WTC11 (cell line): ENCODE measurements around the gene JADE3. TPM values are rescaled to one million over a fixed set of nuclear protein-coding genes. Genes with fewer than 3 reads are reported as not detected.

Experiments used
- ATAC-seq: fragments of 200-7000 bp; cut with Tn5 transposase; 2 replicates; pipeline ENCODE4 v1.10.0; 2021; ENCODE audit warnings: mild to moderate bottlenecking, moderate library complexity
- CTCF ChIA-PET: fragments of 300-600 bp; sonication (Branson Sonifier 250); formaldehyde crosslinking; loops from one replicate; lab custom pipeline; 2021; ENCODE audit warnings: antibody characterized with exemption; lab: Charles Lee
- POLR2A ChIA-PET: fragments of 350-600 bp; sonication (Branson Sonifier 250); formaldehyde crosslinking; loops from one replicate; lab custom pipeline; 2021; ENCODE audit warnings: antibody characterized with exemption; lab: Charles Lee
- DNase-seq: peaks from one replicate; pipeline ENCODE4 v3.0.0; 2021; ENCODE audit warnings: low spot score
- H3K27ac Mint-ChIP-seq: 2 replicates; pipeline ENCODE4 v1.8.0; 2021; ENCODE audit warnings: mixed read lengths
- H3K27me3 Mint-ChIP-seq: 2 replicates; pipeline ENCODE4 v1.8.0; 2021; ENCODE audit warnings: low read depth, mild to moderate bottlenecking, moderate library complexity, mixed read lengths
- H3K36me3 Mint-ChIP-seq: 2 replicates; pipeline ENCODE4 v1.8.0; 2021; ENCODE audit warnings: mixed read lengths
- H3K4me1 Mint-ChIP-seq: 2 replicates; pipeline ENCODE4 v1.8.0; 2022; ENCODE audit warnings: mixed read lengths
- H3K4me3 Mint-ChIP-seq: 2 replicates; pipeline ENCODE4 v1.8.0; 2021; ENCODE audit warnings: mild to moderate bottlenecking, moderate library complexity, mixed read lengths
- H3K9me3 Mint-ChIP-seq: 2 replicates; pipeline ENCODE4 v1.8.0; 2021; ENCODE audit warnings: mixed read lengths
- ATF2 ChIP-seq: sonication (generic); formaldehyde crosslinking; IDR thresholded peaks from 2 replicates; pipeline ENCODE4 v1.8.1; 2022; ENCODE audit warnings: low read depth, missing genetic modification reagents, borderline replicate concordance
- ATF3 ChIP-seq: sonication (generic); formaldehyde crosslinking; conservative IDR thresholded peaks from 2 replicates; pipeline ENCODE4 v1.8.1; 2022; ENCODE audit warnings: mild to moderate bottlenecking, missing genetic modification reagents
- CREB1 ChIP-seq: sonication (generic); formaldehyde crosslinking; IDR thresholded peaks from 2 replicates; pipeline ENCODE4 v1.8.0; 2023; ENCODE audit warnings: mild to moderate bottlenecking, missing genetic modification reagents
- CTCF ChIP-seq: fragments of 200-600 bp; IDR thresholded peaks from 2 replicates; pipeline ENCODE4 v1.8.0; 2022; ENCODE audit warnings: antibody characterized with exemption
- E2F1 ChIP-seq: sonication (generic); formaldehyde crosslinking; IDR thresholded peaks from 2 replicates; pipeline ENCODE4 v1.8.0; 2022; ENCODE audit warnings: mild to moderate bottlenecking, missing genetic modification reagents
- E2F5 ChIP-seq: sonication (generic); formaldehyde crosslinking; IDR thresholded peaks from 2 replicates; pipeline ENCODE4 v1.8.1; 2022; ENCODE audit warnings: mild to moderate bottlenecking, moderate library complexity, missing genetic modification reagents
- ELF4 ChIP-seq: sonication (generic); formaldehyde crosslinking; IDR thresholded peaks from 2 replicates; pipeline ENCODE4 v1.8.1; 2022; ENCODE audit warnings: low read depth, mild to moderate bottlenecking, moderate library complexity, missing genetic modification reagents
- FOXP1 ChIP-seq: sonication (generic); formaldehyde crosslinking; IDR thresholded peaks from 2 replicates; pipeline ENCODE4 v1.8.0; 2022; ENCODE audit warnings: missing genetic modification reagents, mild to moderate bottlenecking, moderate library complexity, borderline replicate concordance
- JUN ChIP-seq: sonication (generic); formaldehyde crosslinking; IDR thresholded peaks from 2 replicates; pipeline ENCODE4 v1.8.0; 2023; ENCODE audit warnings: mild to moderate bottlenecking, missing genetic modification reagents
- MAX ChIP-seq: sonication (generic); formaldehyde crosslinking; IDR thresholded peaks from 2 replicates; pipeline ENCODE4 v1.8.0; 2022; ENCODE audit warnings: mild to moderate bottlenecking, missing genetic modification reagents
- NFATC4 ChIP-seq: fragments of 250-450 bp; sonication (Bioruptor Pico); IDR thresholded peaks from 2 replicates; pipeline ENCODE4 v1.9.0; 2021; ENCODE audit warnings: mild to moderate bottlenecking
- NR1H2 ChIP-seq: sonication (generic); formaldehyde crosslinking; IDR thresholded peaks from 2 replicates; pipeline ENCODE4 v1.9.0; 2021; ENCODE audit warnings: mild to moderate bottlenecking, moderate library complexity, missing genetic modification reagents
- NR3C1 ChIP-seq: sonication (generic); formaldehyde crosslinking; conservative IDR thresholded peaks from 2 replicates; pipeline ENCODE4 v1.8.1; 2023; ENCODE audit warnings: low read depth, mild to moderate bottlenecking, missing genetic modification reagents
- RELA ChIP-seq: sonication (generic); formaldehyde crosslinking; IDR thresholded peaks from 2 replicates; pipeline ENCODE4 v1.8.1; 2022; ENCODE audit warnings: missing genetic modification reagents, mild to moderate bottlenecking, borderline replicate concordance
- RORB ChIP-seq: fragments of 250-450 bp; sonication (Bioruptor Pico); IDR thresholded peaks from 2 replicates; pipeline ENCODE4 v1.9.0; 2021; ENCODE audit warnings: mild to moderate bottlenecking
- SOX15 ChIP-seq: fragments of 250-450 bp; sonication (Bioruptor Pico); IDR thresholded peaks from 2 replicates; pipeline ENCODE4 v1.9.0; 2021; ENCODE audit warnings: mild to moderate bottlenecking
- TCF7 ChIP-seq: sonication (generic); formaldehyde crosslinking; IDR thresholded peaks from 2 replicates; pipeline ENCODE4 v1.8.0; 2022; ENCODE audit warnings: mild to moderate bottlenecking, low read depth, missing genetic modification reagents, moderate library complexity
- TEAD4 ChIP-seq: sonication (generic); formaldehyde crosslinking; IDR thresholded peaks from 2 replicates; pipeline ENCODE4 v1.8.0; 2022; ENCODE audit warnings: mild to moderate bottlenecking, missing genetic modification reagents
- ZNF121 ChIP-seq: sonication (generic); formaldehyde crosslinking; IDR thresholded peaks from 2 replicates; pipeline ENCODE4 v1.8.0; 2023; ENCODE audit warnings: missing genetic modification reagents
- ZNF219 ChIP-seq: sonication (generic); formaldehyde crosslinking; IDR thresholded peaks from 2 replicates; pipeline ENCODE4 v1.8.0; 2023; ENCODE audit warnings: missing genetic modification reagents, mild to moderate bottlenecking, borderline replicate concordance
- ZNF263 ChIP-seq: sonication (generic); formaldehyde crosslinking; IDR thresholded peaks from 2 replicates; pipeline ENCODE4 v1.8.1; 2022; ENCODE audit warnings: low read depth, mild to moderate bottlenecking, moderate library complexity, missing genetic modification reagents
- ZNF396 ChIP-seq: fragments of 250-450 bp; sonication (Bioruptor Pico); IDR thresholded peaks from 2 replicates; pipeline ENCODE4 v1.8.0; 2021; ENCODE audit warnings: mild to moderate bottlenecking, moderate library complexity, borderline replicate concordance
- ZNF416 ChIP-seq: fragments of 250-450 bp; sonication (Bioruptor Pico); IDR thresholded peaks from 2 replicates; pipeline ENCODE4 v1.9.0; 2021; ENCODE audit warnings: mild to moderate bottlenecking, inconsistent platforms
- total RNA-seq: library from RNA; stranded (reverse); gene quantifications from 3 replicates; pipeline ENCODE4 v1.2.3, GENCODE V29; 2021

JADE3 gene
- total RNA-seq, 1 experiment from 2014 or later = 19.2 TPM

GRCh38 chrX:46994096-46994495 lies 81.9 kb downstream of the JADE3 start:
- DNase-seq (no peak), ATAC-seq (no peak)
- no peak overlapping the region for H3K27ac Mint-ChIP-seq
- peaks cover 31% of the 10 kb centered on the region for H3K4me1 Mint-ChIP-seq
- H3K4me3 Mint-ChIP-seq = no peak overlapping the region
- no peaks in the 10 kb centered on the region for H3K9me3 Mint-ChIP-seq
- CTCF ChIA-PET = no interaction called here
- TF ChIP-seq ZNF121 (CRISPR knock-in tag) (no peak), RORB (CRISPR knock-in tag) (no peak), NR3C1 (CRISPR knock-in tag) (no peak), NFATC4 (CRISPR knock-in tag) (no peak), CREB1 (CRISPR knock-in tag) (no peak), E2F1 (CRISPR knock-in tag) (no peak), ELF4 (CRISPR knock-in tag) (no peak), SOX15 (no peak), ZNF416 (CRISPR knock-in tag) (no peak), ZNF396 (CRISPR knock-in tag) (no peak), FOXP1 (CRISPR knock-in tag) (no peak), NR1H2 (CRISPR knock-in tag) (no peak)
- no peaks in the 10 kb centered on the region for H3K27me3 Mint-ChIP-seq
- POLR2A ChIA-PET = no interaction called here
- peaks cover 24% of the 10 kb centered on the region for H3K36me3 Mint-ChIP-seq

- no peaks in the 10 kb centered on the region for H3K9me3 Mint-ChIP-seq
- TF ChIP-seq RELA (CRISPR knock-in tag) = no peak
- ATAC-seq (no peak), DNase-seq (no peak)
- ChIA-PET POLR2A (no interaction called here), CTCF (no interaction called here)
- H3K4me3 Mint-ChIP-seq = no peak overlapping the region
- H3K27me3 Mint-ChIP-seq = no peaks in the 10 kb centered on the region
- H3K27ac Mint-ChIP-seq = no peak overlapping the region
- no peaks in the 10 kb centered on the region for H3K4me1 Mint-ChIP-seq
- H3K36me3 Mint-ChIP-seq = no peaks in the 10 kb centered on the region
Measured at GRCh38 chrX:47012131-47012530, 99.9 kb downstream of the JADE3 start.

- ChIA-PET CTCF (no interaction called here), POLR2A (no interaction called here)
- TF ChIP-seq RORB (CRISPR knock-in tag) (no peak), ATF2 (CRISPR knock-in tag) (no peak), CREB1 (CRISPR knock-in tag) (no peak), MAX (CRISPR knock-in tag) (no peak), TEAD4 (CRISPR knock-in tag) (no peak), ZNF219 (CRISPR knock-in tag) (no peak), ATF3 (no peak), E2F5 (CRISPR knock-in tag) (no peak), TCF7 (CRISPR knock-in tag) (no peak), CTCF (no peak), NR3C1 (CRISPR knock-in tag) (no peak), JUN (CRISPR knock-in tag) (no peak), ZNF263 (CRISPR knock-in tag) (no peak)
- Mint-ChIP-seq H3K27me3 (no peaks in the 10 kb centered on the region), H3K27ac (no peak overlapping the region), H3K4me1 (no peaks in the 10 kb centered on the region), H3K4me3 (no peak overlapping the region), H3K9me3 (no peaks in the 10 kb centered on the region), H3K36me3 (no peaks in the 10 kb centered on the region)
- no peak for ATAC-seq
- no peak for DNase-seq
Measured at GRCh38 chrX:47026198-47026597, 114.0 kb downstream of the JADE3 start.
